Transverse colon (tissue), 4 donors: ENCODE measurements around the gene IL11RA. TPM values are rescaled to one million over a fixed set of nuclear protein-coding genes. Genes with fewer than 3 reads are reported as not detected.

Experiments used
- DNase-seq: peaks from one replicate; pipeline ENCODE4 v3.0.0-alpha.2; 2019
- H3K27ac ChIP-seq, 4 donors: fragments of 200-600 bp; sonication (generic); 2 replicates each; pipeline ENCODE4 v1.5.1; 2016 to 2018; ENCODE audit warnings: inconsistent platforms in 4 of 4
- H3K27me3 ChIP-seq: fragments of 200-600 bp; sonication (generic); 2 replicates; pipeline ENCODE4 v1.5.1; 2017; ENCODE audit warnings: inconsistent platforms
- H3K36me3 ChIP-seq, 4 donors: fragments of 200-600 bp; sonication (generic); 2 replicates each; pipeline ENCODE4 v1.5.1; 2017 to 2019; ENCODE audit warnings: inconsistent platforms in 4 of 4
- H3K4me1 ChIP-seq, 4 donors: fragments of 200-600 bp; sonication (generic); 2 replicates each; pipeline ENCODE4 v1.5.1; 2017 to 2020; ENCODE audit warnings: inconsistent platforms in 4 of 4
- H3K4me3 ChIP-seq, 4 donors: fragments of 200-600 bp; sonication (generic); 1 replicate in 1 of 4; 2 replicates in 3 of 4; pipeline versions ENCODE4 v1.5.1 to v1.6.1; 2017 to 2019; ENCODE audit warnings: inconsistent platforms in 4 of 4
- H3K9me3 ChIP-seq, 2 donors: fragments of 200-600 bp; sonication (generic); 2 replicates each; pipeline ENCODE4 v1.5.1; 2017 to 2019; ENCODE audit warnings: inconsistent platforms in 2 of 2
- CTCF ChIP-seq, 5 experiments: fragments of 200-600 bp in 3 of 5; fragments of 450-650 bp in 2 of 5; sonication (generic) in 3 of 5; IDR thresholded peaks; 1 replicate in 2 of 5; 2 replicates in 3 of 5; pipeline ENCODE4 v1.5.1; 2016 to 2017; ENCODE audit warnings: antibody characterized with exemption in 5 of 5, inconsistent platforms in 3 of 5, mild to moderate bottlenecking in 2 of 5, moderate library complexity in 1 of 5
- EP300 ChIP-seq: sonication (generic); formaldehyde crosslinking; IDR thresholded peaks from one replicate; pipeline ENCODE4 v1.6.1; 2017; ENCODE audit warnings: antibody characterized with exemption, low read depth
- POLR2A ChIP-seq: fragments of 450-650 bp; IDR thresholded peaks from one replicate; pipeline ENCODE4 v1.6.1; 2016; ENCODE audit warnings: antibody characterized with exemption, mild to moderate bottlenecking, moderate library complexity
- POLR2AphosphoS5 ChIP-seq, 3 donors: sonication (generic); formaldehyde crosslinking; IDR thresholded peaks; one replicate each; pipeline ENCODE4 v1.6.1; 2016; ENCODE audit warnings: antibody characterized with exemption in 3 of 3
- WGBS, 2 donors: methylation state at CpG; one replicate each; pipeline ENCODE4 v1.1.5; 2018; ENCODE audit warnings: low coverage in 1 of 2; 5-methylcytosine and 5-hydroxymethylcytosine counted together
- in situ Hi-C, 4 donors: fragments of 200-750 bp; cut with MboI; loops; one replicate each; pipeline versions ENCODE4 v1.15.0 to v1.15.1; 2017; ENCODE audit warnings: low sequenced_read_pairs in 3 of 4, low pct_ligation_motif_present in 1 of 4, low pct_unique_long_range_greater_than_20kb in 1 of 4
- intact Hi-C: fragments of 100-400 bp; cut with DNase I; formaldehyde crosslinking; loops from one replicate; pipeline ENCODE4 v1.15.1; 2023; ENCODE audit warnings: low total_unique reads
- total RNA-seq, 4 donors: library from RNA; depleted of rRNA; stranded (reverse); fragments of >200 nt; gene quantifications; one replicate each; pipeline ENCODE4 v1.1.0, GENCODE V29; 2016

Gene IL11RA
- total RNA-seq, 4 donors from 2014 or later = 27.0 to 94.6 (median 47.5) TPM

DNA sequence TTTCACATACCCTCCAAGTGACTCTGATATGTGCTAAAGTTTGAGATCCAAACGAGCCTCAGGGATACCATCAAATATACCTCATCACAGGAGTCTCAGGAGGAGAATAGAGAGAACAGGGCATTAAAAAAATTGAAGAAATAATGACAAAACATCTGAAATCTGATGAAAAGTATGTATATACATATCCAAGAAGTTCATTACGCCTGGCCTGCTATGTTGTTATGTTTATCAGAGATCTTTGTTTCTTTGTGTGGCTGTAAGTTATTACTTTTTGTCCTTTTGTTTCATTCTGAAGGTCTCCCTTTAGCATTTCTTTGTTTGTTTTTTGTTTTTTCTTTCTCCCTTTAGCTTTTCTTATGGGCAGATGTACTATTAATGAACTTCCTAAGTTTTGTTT, 41.6 kb downstream of the IL11RA start:
- 67 to 70% methylated on average over 1 to 2 of the region's 2 CpGs for WGBS, 2 donors
- in situ Hi-C loops (no loop called here), intact Hi-C loops (no loop called here)
- Histone ChIP-seq H3K9me3 (no peaks in the 10 kb centered on the region), H3K27me3 (no peaks in the 10 kb centered on the region), H3K4me1 (peaks cover 0 to 10% (median 0%) of the 10 kb centered on the region in 4 donors), H3K4me3 (no peak overlapping the region), H3K36me3 (no peaks in the 10 kb centered on the region), H3K27ac (no peak overlapping the region)
- no peak for TF ChIP-seq POLR2A
- no peak for TF ChIP-seq EP300
- TF ChIP-seq POLR2AphosphoS5 (IDR thresholded peaks at IDR 0.05) = no peak
- TF ChIP-seq CTCF (IDR thresholded peaks at IDR 0.05) = no peak
- no peak for DNase-seq

DNA sequence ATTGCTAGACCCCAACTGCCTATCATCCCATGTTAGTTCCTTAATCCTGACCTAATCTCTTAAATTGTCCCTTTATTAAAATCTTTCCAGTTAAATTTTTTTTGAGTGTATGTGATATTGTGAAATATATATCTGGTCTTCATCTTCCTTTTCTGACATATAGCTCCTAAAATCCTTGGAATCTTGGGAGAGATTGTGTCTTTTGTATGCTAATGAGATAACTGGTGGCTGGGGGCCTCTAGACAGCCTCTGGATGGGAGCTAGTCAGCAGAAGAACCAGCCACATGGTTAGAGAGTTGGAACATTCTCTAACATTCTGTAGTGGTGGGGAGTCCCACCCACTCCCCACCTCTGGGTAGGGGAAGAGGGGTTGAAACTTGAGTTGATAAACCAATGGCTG, 42.8 kb downstream of the IL11RA start:
- intact Hi-C loops = no loop called here

DNA sequence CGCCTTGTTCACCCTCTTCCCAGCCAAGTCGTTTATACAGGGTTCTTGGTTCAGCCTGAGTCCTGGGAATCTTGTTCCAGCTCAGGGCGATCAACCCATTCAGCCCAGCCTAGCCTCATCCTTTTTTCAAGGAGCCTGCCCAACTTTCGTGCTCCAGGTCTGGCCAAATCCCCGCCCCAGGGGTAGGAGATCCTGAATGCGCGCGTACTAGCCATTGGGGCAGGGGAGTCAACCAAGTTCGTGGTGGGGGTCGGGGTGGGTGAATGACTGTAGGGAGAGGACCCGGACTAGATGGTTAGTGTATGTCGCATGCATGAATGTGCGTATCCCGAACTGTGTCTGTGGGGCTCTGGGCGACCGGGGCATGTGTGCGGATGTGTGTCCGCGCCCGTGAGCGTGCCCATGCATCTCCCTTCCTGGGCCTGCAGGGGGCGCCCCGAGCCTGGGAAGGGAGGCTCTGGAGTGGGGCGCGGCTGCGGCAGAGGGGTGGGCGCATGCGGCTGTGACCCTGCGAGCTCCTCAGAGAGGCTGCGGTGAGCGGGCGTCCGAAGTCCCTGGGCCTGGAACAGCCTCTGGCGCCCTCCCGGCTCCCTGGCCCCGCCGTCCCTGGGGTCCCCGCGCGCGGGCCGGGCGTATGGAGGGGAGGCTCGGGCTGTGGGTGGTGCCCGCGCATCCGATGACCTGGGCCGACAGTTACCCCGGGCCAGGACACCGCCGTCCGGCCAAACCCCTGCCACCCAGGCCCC, 49.2 kb downstream of the IL11RA start:
- in situ Hi-C loops (no loop called here), intact Hi-C loops (no loop called here)
- Histone ChIP-seq H3K9me3 (no peaks in the 10 kb centered on the region), H3K4me1 (peaks cover 3 to 22% (median 4%) of the 10 kb centered on the region in 4 donors), H3K4me3 (peak overlapping the region; percentile 45 to 71 (median 64)), H3K36me3 (no peaks in the 10 kb centered on the region), H3K27ac (peak overlapping the region; percentile 68 to 84 (median 76)), H3K27me3 (peaks cover 8% of the 10 kb centered on the region)
- DNase-seq = peak; percentile 79
- 13% methylated on average over 43 of the region's 52 CpGs; no CpG with 5 or more reads in 1 of the 2 donors for WGBS, 2 donors
- TF ChIP-seq CTCF (IDR thresholded peaks at IDR 0.05) = peak; percentile 75 to 96 (median 94)
- no peak for TF ChIP-seq POLR2A
- TF ChIP-seq POLR2AphosphoS5 (IDR thresholded peaks at IDR 0.05) = peak in 1 of 3 donors; percentile 6
- TF ChIP-seq EP300 = no peak

More for the DNA sequence above, 42.8 kb downstream of the IL11RA start:
- DNase-seq = no peak
- Histone ChIP-seq H3K4me3 (no peak overlapping the region), H3K9me3 (no peaks in the 10 kb centered on the region), H3K27me3 (no peaks in the 10 kb centered on the region), H3K36me3 (no peaks in the 10 kb centered on the region), H3K27ac (no peak overlapping the region), H3K4me1 (no peaks in the 10 kb centered on the region)
- in situ Hi-C loops = no loop called here
- TF ChIP-seq CTCF (IDR thresholded peaks at IDR 0.05) = no peak
- no peak for TF ChIP-seq EP300
- TF ChIP-seq POLR2A = no peak
- no peak for TF ChIP-seq POLR2AphosphoS5 (IDR thresholded peaks at IDR 0.05)

DNA sequence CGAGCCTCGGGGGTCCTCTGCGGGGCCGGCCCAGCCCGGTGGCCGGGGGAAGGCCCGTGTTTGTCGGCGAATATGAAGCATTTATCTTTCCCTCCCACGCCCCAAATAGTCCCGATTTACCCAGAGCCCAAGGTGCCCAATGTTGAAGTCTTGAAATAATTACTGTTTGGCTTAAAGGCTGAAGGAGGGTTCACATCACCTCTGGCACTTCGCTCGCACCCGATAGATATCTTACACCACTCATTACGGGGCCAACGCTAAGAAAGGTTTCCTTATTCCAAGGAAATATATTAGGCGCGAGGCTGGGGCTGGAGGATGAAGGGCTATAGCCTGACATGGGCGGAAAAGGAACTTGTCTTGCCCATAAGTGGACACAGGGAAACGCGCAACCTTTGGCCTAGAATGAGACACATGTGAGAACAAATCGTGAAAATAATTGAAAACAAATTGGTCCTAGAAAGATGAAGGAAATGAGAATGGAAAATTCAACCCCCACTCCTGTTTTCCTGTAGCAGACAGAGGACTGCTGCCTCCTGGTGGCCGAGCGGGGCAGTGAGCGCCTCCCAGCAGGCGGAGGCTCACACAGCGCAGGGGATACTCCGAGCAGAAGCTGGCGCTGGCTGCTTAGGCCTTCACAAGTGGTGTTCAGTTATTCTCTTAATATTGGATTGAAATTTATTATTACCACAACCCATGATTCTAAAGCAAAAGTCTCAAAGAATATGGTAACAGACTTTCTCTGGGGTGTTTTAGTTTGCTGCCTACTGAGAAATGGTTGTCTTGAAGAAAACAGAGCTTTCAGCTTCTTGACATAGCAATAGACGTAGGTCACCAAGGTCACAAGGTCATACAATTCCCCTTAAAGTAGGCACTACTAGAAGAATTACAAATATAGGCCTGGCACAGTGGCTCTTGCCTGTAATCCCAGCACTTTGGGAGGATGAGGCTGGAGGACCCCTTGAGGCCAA, 50.1 kb downstream of the IL11RA start:
- in situ Hi-C loops = no loop called here
- H3K4me3 ChIP-seq = peak overlapping the region; percentile 45 to 71 (median 64)
- no peaks in the 10 kb centered on the region for H3K36me3 ChIP-seq
- H3K9me3 ChIP-seq = no peaks in the 10 kb centered on the region
- WGBS, 2 donors = 2 to 9% methylated on average over 7 to 29 of the region's 30 CpGs
- H3K4me1 ChIP-seq = peaks cover 3 to 22% (median 4%) of the 10 kb centered on the region in 4 donors
- H3K27ac ChIP-seq = peak overlapping the region; percentile 68 to 84 (median 76)
- peaks cover 8% of the 10 kb centered on the region for H3K27me3 ChIP-seq
- peak; percentile 91 for DNase-seq
- intact Hi-C loops = no loop called here
- TF ChIP-seq POLR2A (no peak), CTCF (IDR thresholded peaks at IDR 0.05) (peak; percentile 95 to 99 (median 98)), POLR2AphosphoS5 (IDR thresholded peaks at IDR 0.05) (peak in 2 of 3 donors; percentile 22 to 61), EP300 (no peak)
